GM06990 (cell line): ENCODE data around the gene MMP11.
A peak's percentile ranks its signal among the peaks of the same experiment; 100 is the strongest.

Experiments
- DNase-seq: peaks from one replicate; pipeline ENCODE4 v3.0.0-alpha.2; 2011; ENCODE audit not compliant: insufficient read length; ENCODE audit errors: extremely low read depth
- H3K27me3 ChIP-seq: replicated peaks from 2 replicates; pipeline ENCODE4 v1.6.0; 2011; ENCODE audit warnings: low read length; ENCODE audit not compliant: control insufficient read depth, insufficient read depth
- H3K36me3 ChIP-seq: 2 replicates; pipeline ENCODE4 v1.5.1; 2011; ENCODE audit warnings: low read length; ENCODE audit not compliant: control insufficient read depth, insufficient read depth
- H3K4me3 ChIP-seq: replicated peaks from 2 replicates; pipeline ENCODE4 v1.5.1; 2011; ENCODE audit warnings: low read depth, mild to moderate bottlenecking, control low read depth, low read length
- CTCF ChIP-seq: IDR thresholded peaks from 2 replicates; pipeline ENCODE4 v1.5.1; 2011; ENCODE audit warnings: low read length, control low read depth, mild to moderate bottlenecking, inconsistent platforms; ENCODE audit not compliant: insufficient read depth, poor library complexity, severe bottlenecking

Gene MMP11

GRCh38 chr22:23754220-23754919, 18.3 kb upstream of the MMP11 start, which contains the start of gene VPREB3:
Gene VPREB3, minus strand, starts transcription at chr22:23754425. Its CDS starts 62 bp downstream, at chr22:23754363.
- peak; percentile 65 for DNase-seq
- Histone ChIP-seq H3K4me3 (peak within 1 kb of the TSS; percentile 43), H3K36me3 (no peaks in the 10 kb centered on the region), H3K27me3 (no peaks in the 10 kb centered on the region)
- TF ChIP-seq CTCF, result no peak

GRCh38 chr22:23754980-23755636, 17.5 kb upstream of the MMP11 start:
- Histone ChIP-seq H3K36me3 (no peaks in the 10 kb centered on the region), H3K4me3 (no peak overlapping the region), H3K27me3 (no peaks in the 10 kb centered on the region)
- no peak for DNase-seq
- TF ChIP-seq CTCF, result no peak

GRCh38 chr22:23755711-23756110, 16.9 kb upstream of the MMP11 start:
- Histone ChIP-seq H3K4me3 (no peak overlapping the region), H3K36me3 (no peaks in the 10 kb centered on the region), H3K27me3 (no peaks in the 10 kb centered on the region)
- TF ChIP-seq CTCF, result no peak
- DNase-seq, result no peak

- DNase-seq, result no peak
- Histone ChIP-seq H3K27me3 (no peaks in the 10 kb centered on the region), H3K36me3 (no peaks in the 10 kb centered on the region), H3K4me3 (no peak overlapping the region)
- no peak for TF ChIP-seq CTCF
Measured at GRCh38 chr22:23756891-23757290, 15.8 kb upstream of the MMP11 start.

- Histone ChIP-seq H3K27me3 (no peaks in the 10 kb centered on the region), H3K4me3 (no peak overlapping the region), H3K36me3 (peaks cover 3% of the 10 kb centered on the region)
- DNase-seq, result no peak
- no peak for TF ChIP-seq CTCF
Measured at GRCh38 chr22:23759566-23759965, 13.1 kb upstream of the MMP11 start.
